Measurements from ENCODE around the gene NLRP1. TPM values are rescaled to one million over a fixed set of nuclear protein-coding genes. Genes with fewer than 3 reads are reported as not detected.

The NLRP1 gene
- total RNA-seq = 101 TPM

- DNase-seq = peak; percentile 77
These were observed at the start of gene NLRP1 for GRCh38 chr17:5584383-5585286. TSS of gene NLRP1 (minus strand) at chr17:5584509. CDS start at chr17:5583957, 552 bp downstream.

- DNase-seq = peak; percentile 10
These were observed 47.8 kb upstream of the NLRP1 start for GRCh38 chr17:5631958-5632590.

GRCh38 chr17:5630434-5630833 lies 46.1 kb upstream of the NLRP1 start:
- DNase-seq = no peak

- DNase-seq = no peak
These were observed 44.8 kb upstream of the NLRP1 start for GRCh38 chr17:5629128-5629527.

GRCh38 chr17:5628262-5628661 lies 44.0 kb upstream of the NLRP1 start:
- no peak for DNase-seq

- no peak for DNase-seq
These were observed 39.9 kb upstream of the NLRP1 start for GRCh38 chr17:5624211-5624610.

GRCh38 chr17:5621729-5622128 lies 37.4 kb upstream of the NLRP1 start:
- DNase-seq = no peak

- no peak for DNase-seq
These were observed 36.7 kb upstream of the NLRP1 start for GRCh38 chr17:5621026-5621425.

- no peak for DNase-seq
These were observed 34.9 kb upstream of the NLRP1 start for GRCh38 chr17:5619088-5619740.

- DNase-seq = no peak
These were observed 34.2 kb upstream of the NLRP1 start for GRCh38 chr17:5618476-5618875.

GRCh38 chr17:5615476-5615875 lies 31.2 kb upstream of the NLRP1 start:
- no peak for DNase-seq

- DNase-seq = no peak
These were observed 26.6 kb upstream of the NLRP1 start for GRCh38 chr17:5610956-5611355.

GRCh38 chr17:5608399-5609112 lies 24.2 kb upstream of the NLRP1 start:
- no peak for DNase-seq

GRCh38 chr17:5607946-5608345 lies 23.6 kb upstream of the NLRP1 start:
- DNase-seq = no peak

GRCh38 chr17:5605452-5605851 lies 21.1 kb upstream of the NLRP1 start:
- DNase-seq = no peak

GRCh38 chr17:5600041-5600440 lies 15.7 kb upstream of the NLRP1 start:
- DNase-seq = no peak

GRCh38 chr17:5598457-5598856 lies 14.1 kb upstream of the NLRP1 start:
- peak; percentile 4 for DNase-seq

- DNase-seq = no peak
These were observed 12.1 kb upstream of the NLRP1 start for GRCh38 chr17:5596421-5596820.

GRCh38 chr17:5595831-5596230 lies 11.5 kb upstream of the NLRP1 start:
- DNase-seq = peak; percentile 12

- peak; percentile 82 for DNase-seq
These were observed 8.1 kb upstream of the NLRP1 start for GRCh38 chr17:5592382-5592781.

GRCh38 chr17:5591966-5592365 lies 7.7 kb upstream of the NLRP1 start:
- DNase-seq = no peak

- no peak for DNase-seq
These were observed 4.3 kb upstream of the NLRP1 start for GRCh38 chr17:5588584-5588983.

All from tongue (tissue), 2 donors.